Islet precursor cell (in vitro differentiated cells): ENCODE data around the gene TBC1D2.

Source experiments
- DNase-seq: peaks from one replicate; pipeline ENCODE4 v3.0.0-alpha.2; 2018

Gene TBC1D2

GRCh38 chr9:98159301-98159700, 96.1 kb downstream of the TBC1D2 start:
- no peak for DNase-seq

- no peak for DNase-seq
Measured at GRCh38 chr9:98158071-98158831, 97.2 kb downstream of the TBC1D2 start.

GRCh38 chr9:98157372-98157771, 98.1 kb downstream of the TBC1D2 start:
- no peak for DNase-seq

GRCh38 chr9:98154678-98155077, 100.8 kb downstream of the TBC1D2 start:
- no peak for DNase-seq

- no peak for DNase-seq
Measured at GRCh38 chr9:98152526-98152925, 102.9 kb downstream of the TBC1D2 start.

- no peak for DNase-seq
Measured at GRCh38 chr9:98150721-98151120, 104.7 kb downstream of the TBC1D2 start.

- DNase-seq, result no peak
Measured at GRCh38 chr9:98150164-98150563, 105.3 kb downstream of the TBC1D2 start.

GRCh38 chr9:98149422-98149821, 106.0 kb downstream of the TBC1D2 start:
- DNase-seq, result no peak
